ENCODE results near the gene PCSK7. TPM values are rescaled to one million over a fixed set of nuclear protein-coding genes. Genes with fewer than 3 reads are reported as not detected.
"Not testable (repeated sequence)": the region's sequence is repeated elsewhere in the genome, so short reads cannot be mapped to it uniquely, and the experiment has no call there.

The PCSK7 gene
- total RNA-seq, 2 donors from 2014 or later: 41.4 to 90.2 TPM

DNA sequence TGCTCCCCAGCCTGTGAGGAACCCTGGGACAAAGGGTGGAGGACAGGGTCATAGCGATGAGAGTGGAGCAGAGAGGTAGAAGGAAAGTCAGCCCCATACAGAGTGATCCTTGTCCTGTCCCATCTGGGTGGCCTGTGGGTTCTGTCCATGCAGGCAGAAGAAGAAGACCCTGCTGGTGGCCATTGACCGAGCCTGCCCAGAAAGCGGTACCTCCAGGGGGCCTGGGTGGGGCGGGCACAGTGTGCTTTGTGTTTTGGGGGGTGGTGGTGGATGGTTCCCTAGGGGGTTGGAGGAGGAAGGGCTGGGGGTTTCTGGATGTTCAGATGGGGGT is 45.5 kb downstream of the PCSK7 start:
- H3K27ac ChIP-seq: no peak overlapping the region
- no peak for ATAC-seq (ENCODE audit: insufficient number of reproducible peaks, low FRiP score, low read depth)
- H3K9me3 ChIP-seq: no peaks in the 10 kb centered on the region
- DNase-seq (ENCODE audit: low spot score): no peak
- H3K4me3 ChIP-seq: no peak overlapping the region
- no peaks in the 10 kb centered on the region for H3K27me3 ChIP-seq (replicated peaks; ENCODE audit: insufficient read depth)
- H3K36me3 ChIP-seq: peaks cover 46% of the 10 kb centered on the region
- TF ChIP-seq, protein P1, sequence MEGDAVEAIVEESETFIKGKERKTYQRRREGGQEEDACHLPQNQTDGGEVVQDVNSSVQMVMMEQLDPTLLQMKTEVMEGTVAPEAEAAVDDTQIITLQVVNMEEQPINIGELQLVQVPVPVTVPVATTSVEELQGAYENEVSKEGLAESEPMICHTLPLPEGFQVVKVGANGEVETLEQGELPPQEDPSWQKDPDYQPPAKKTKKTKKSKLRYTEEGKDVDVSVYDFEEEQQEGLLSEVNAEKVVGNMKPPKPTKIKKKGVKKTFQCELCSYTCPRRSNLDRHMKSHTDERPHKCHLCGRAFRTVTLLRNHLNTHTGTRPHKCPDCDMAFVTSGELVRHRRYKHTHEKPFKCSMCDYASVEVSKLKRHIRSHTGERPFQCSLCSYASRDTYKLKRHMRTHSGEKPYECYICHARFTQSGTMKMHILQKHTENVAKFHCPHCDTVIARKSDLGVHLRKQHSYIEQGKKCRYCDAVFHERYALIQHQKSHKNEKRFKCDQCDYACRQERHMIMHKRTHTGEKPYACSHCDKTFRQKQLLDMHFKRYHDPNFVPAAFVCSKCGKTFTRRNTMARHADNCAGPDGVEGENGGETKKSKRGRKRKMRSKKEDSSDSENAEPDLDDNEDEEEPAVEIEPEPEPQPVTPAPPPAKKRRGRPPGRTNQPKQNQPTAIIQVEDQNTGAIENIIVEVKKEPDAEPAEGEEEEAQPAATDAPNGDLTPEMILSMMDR (IDR thresholded peaks at IDR 0.05): no peak
- peaks cover 4% of the 10 kb centered on the region in 2 donors for H3K4me1 ChIP-seq (ENCODE audit: control insufficient read depth in 1 of 2, low read depth in 2 of 2)

DNA sequence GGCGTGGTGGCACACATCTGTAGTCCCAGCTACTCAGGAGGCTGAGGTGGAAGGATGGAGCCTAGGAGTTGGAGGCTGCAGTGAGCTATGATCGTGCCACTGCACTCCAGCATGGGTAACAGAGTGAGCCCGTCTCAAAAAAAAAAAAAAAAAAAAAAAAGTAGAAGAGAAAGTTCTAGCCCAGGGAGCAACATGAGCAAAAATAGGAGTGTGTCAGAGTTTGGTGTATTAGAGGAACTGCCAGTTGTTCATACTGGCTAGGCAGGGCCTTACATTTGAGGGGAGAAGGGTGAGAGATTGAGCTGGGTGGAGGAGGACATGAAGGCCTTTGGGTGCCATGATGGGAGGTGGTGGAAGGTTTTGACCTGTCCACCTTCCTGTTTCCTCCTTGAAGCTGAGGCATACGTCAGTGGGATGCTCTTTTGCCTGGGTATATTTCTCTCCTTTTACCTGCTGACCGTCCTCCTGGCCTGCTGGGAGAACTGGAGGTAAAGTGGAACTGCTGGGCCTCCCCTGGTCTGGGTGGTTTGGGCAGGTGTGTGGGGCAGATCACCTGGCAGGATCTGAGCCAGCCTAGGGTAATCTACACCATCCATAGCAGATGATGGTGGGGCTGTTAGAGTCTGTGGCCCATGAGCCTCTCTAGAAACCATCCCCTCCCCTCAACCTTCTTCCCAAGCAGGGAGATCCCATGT is 46.0 kb downstream of the PCSK7 start:
- Histone ChIP-seq H3K9me3 (no peaks in the 10 kb centered on the region), H3K4me1 (ENCODE audit: control insufficient read depth in 1 of 2, low read depth in 2 of 2) (peaks cover 6 to 9% of the 10 kb centered on the region in 2 donors), H3K27me3 (replicated peaks; ENCODE audit: insufficient read depth) (no peaks in the 10 kb centered on the region), H3K4me3 (no peak overlapping the region), H3K36me3 (peaks cover 46% of the 10 kb centered on the region), H3K27ac (no peak overlapping the region)
- no peak for ATAC-seq (ENCODE audit: insufficient number of reproducible peaks, low FRiP score, low read depth)
- TF ChIP-seq, protein P1 (IDR thresholded peaks at IDR 0.05): no peak
- DNase-seq (ENCODE audit: low spot score): no peak

DNA sequence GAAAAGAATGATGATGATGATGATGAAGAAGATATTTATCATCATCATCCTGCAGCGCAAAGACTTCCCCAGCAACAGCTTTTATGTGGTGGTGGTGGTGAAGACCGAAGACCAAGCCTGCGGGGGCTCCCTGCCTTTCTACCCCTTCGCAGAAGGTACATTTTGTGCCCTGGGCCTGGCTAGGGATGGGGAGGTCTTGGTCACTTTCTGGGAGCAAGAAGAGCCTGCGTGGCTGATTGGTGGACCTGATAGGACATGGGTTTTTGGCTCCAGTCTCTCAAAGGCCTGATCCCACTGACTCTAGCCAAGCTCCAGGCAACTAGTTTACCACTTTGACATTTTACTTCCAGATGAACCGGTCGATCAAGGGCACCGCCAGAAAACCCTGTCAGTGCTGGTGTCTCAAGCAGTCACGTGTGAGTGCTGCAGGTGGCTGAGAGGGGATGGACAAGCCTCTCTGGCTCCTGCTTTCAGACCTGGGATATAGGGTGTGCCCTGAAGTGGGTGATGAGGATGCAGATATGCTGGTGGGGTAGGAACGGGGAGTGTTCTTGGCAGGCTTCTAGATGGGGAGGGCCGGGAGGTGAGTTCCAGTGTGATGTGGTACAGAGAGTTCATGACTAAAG is 48.0 kb downstream of the PCSK7 start:
- Histone ChIP-seq H3K27me3 (replicated peaks; ENCODE audit: insufficient read depth) (no peaks in the 10 kb centered on the region), H3K9me3 (no peaks in the 10 kb centered on the region), H3K27ac (no peak overlapping the region), H3K4me3 (no peak overlapping the region), H3K36me3 (peaks cover 29% of the 10 kb centered on the region), H3K4me1 (ENCODE audit: control insufficient read depth in 1 of 2, low read depth in 2 of 2) (peaks cover 20 to 22% of the 10 kb centered on the region in 2 donors)
- ATAC-seq (ENCODE audit: insufficient number of reproducible peaks, low FRiP score, low read depth): no peak
- no peak for DNase-seq (ENCODE audit: low spot score)
- TF ChIP-seq, protein P1 (IDR thresholded peaks at IDR 0.05): no peak

DNA sequence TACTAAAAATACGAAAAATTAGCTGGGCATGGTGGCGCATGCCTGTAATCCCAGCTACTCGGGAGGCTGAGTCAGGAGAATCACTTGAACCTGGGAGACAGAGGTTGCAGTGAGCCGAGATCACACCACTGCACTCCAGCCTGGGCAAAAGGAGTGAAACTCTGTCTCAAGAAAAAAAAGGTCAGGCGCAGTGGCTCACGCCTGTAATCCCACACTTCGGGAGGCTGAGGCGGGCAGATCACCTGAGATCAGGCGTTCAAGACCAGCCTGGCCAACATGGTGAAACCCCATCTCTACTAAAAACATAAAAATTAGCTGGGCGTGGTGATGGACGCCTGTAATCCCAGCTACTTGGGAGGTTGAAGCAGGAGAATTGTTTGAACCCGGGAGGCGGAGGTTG is 48.7 kb downstream of the PCSK7 start:
- peaks cover 23% of the 10 kb centered on the region for H3K36me3 ChIP-seq
- not testable (repeated sequence) for ATAC-seq (ENCODE audit: insufficient number of reproducible peaks, low FRiP score, low read depth); DNase-seq (ENCODE audit: low spot score); H3K4me3 ChIP-seq; H3K9me3 ChIP-seq; H3K27me3 ChIP-seq (replicated peaks; ENCODE audit: insufficient read depth); H3K27ac ChIP-seq
- H3K4me1 ChIP-seq (ENCODE audit: control insufficient read depth in 1 of 2, low read depth in 2 of 2): peaks cover 21 to 24% of the 10 kb centered on the region in 2 donors

DNA sequence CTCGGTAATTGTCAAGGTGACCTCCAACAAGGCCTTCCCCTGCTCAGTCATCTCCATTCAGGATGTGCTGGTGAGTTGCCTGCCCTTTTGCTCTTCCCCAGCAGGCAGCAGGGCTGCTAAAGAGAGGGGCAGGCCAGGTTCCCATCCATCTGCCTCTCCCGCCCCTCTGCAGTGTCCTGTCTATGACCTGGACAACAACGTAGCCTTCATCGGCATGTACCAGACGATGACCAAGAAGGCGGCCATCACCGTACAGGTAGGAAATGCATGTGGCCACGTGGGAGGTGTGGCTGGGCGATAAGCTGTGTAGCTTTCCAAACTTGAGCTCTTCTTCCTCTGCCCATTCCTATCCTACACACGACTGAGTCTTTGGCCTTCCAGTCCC is 49.3 kb downstream of the PCSK7 start:
- no peak for ATAC-seq (ENCODE audit: insufficient number of reproducible peaks, low FRiP score, low read depth)
- TF ChIP-seq, protein P1 (IDR thresholded peaks at IDR 0.05): no peak
- no peaks in the 10 kb centered on the region for H3K9me3 ChIP-seq
- peaks cover 23 to 31% of the 10 kb centered on the region in 2 donors for H3K4me1 ChIP-seq (ENCODE audit: control insufficient read depth in 1 of 2, low read depth in 2 of 2)
- no peaks in the 10 kb centered on the region for H3K27me3 ChIP-seq (replicated peaks; ENCODE audit: insufficient read depth)
- no peak overlapping the region for H3K4me3 ChIP-seq
- H3K27ac ChIP-seq: no peak overlapping the region
- H3K36me3 ChIP-seq: peaks cover 16% of the 10 kb centered on the region
- no peak for DNase-seq (ENCODE audit: low spot score)

All from thoracic aorta (tissue), 2 donors.